GM18526 (cell line): ENCODE results near the gene ZSWIM6.

Source experiments
- POLR2A ChIP-seq: IDR thresholded peaks from 3 replicates; pipeline ENCODE4 v1.6.1; 2011; ENCODE audit not compliant: insufficient read length; ENCODE audit errors: extremely low read depth

ZSWIM6 gene

GRCh38 chr5:61536922-61537321 lies 204.9 kb downstream of the ZSWIM6 start:
- no peak for TF ChIP-seq POLR2A

GRCh38 chr5:61538722-61539501 lies 206.9 kb downstream of the ZSWIM6 start:
- no peak for TF ChIP-seq POLR2A

- TF ChIP-seq POLR2A: no peak
Measured at GRCh38 chr5:61549530-61549929, 217.5 kb downstream of the ZSWIM6 start.

- no peak for TF ChIP-seq POLR2A
Measured at GRCh38 chr5:61551637-61552313, 219.7 kb downstream of the ZSWIM6 start.

GRCh38 chr5:61559146-61559545 lies 227.1 kb downstream of the ZSWIM6 start:
- no peak for TF ChIP-seq POLR2A

GRCh38 chr5:61559722-61560121 lies 227.7 kb downstream of the ZSWIM6 start:
- no peak for TF ChIP-seq POLR2A

- TF ChIP-seq POLR2A: no peak
Measured at GRCh38 chr5:61563401-61563800, 231.3 kb downstream of the ZSWIM6 start.

GRCh38 chr5:61567337-61567736 lies 235.3 kb downstream of the ZSWIM6 start:
- TF ChIP-seq POLR2A: no peak

- no peak for TF ChIP-seq POLR2A
Measured at GRCh38 chr5:61569353-61569752, 237.3 kb downstream of the ZSWIM6 start.

GRCh38 chr5:61570767-61571166 lies 238.7 kb downstream of the ZSWIM6 start:
- no peak for TF ChIP-seq POLR2A

GRCh38 chr5:61572959-61573358 lies 240.9 kb downstream of the ZSWIM6 start:
- no peak for TF ChIP-seq POLR2A

- TF ChIP-seq POLR2A: no peak
Measured at GRCh38 chr5:61575103-61575502, 243.0 kb downstream of the ZSWIM6 start.

GRCh38 chr5:61575581-61575980 lies 243.5 kb downstream of the ZSWIM6 start:
- no peak for TF ChIP-seq POLR2A

GRCh38 chr5:61576556-61576955 lies 244.5 kb downstream of the ZSWIM6 start:
- no peak for TF ChIP-seq POLR2A

GRCh38 chr5:61578858-61579503 lies 246.9 kb downstream of the ZSWIM6 start:
- TF ChIP-seq POLR2A: no peak

- no peak for TF ChIP-seq POLR2A
Measured at GRCh38 chr5:61582205-61582820, 250.3 kb downstream of the ZSWIM6 start.
